Lung (tissue), 12 donors: ENCODE measurements around the gene CABP5. TPM values are rescaled to one million over a fixed set of nuclear protein-coding genes. Genes with fewer than 3 reads are reported as not detected.

Experiments
- ATAC-seq: fragments of 200-7000 bp; cut with Tn5 transposase; one replicate; pipeline ENCODE4 v1.9.1; 2020; ENCODE audit warnings: moderate number of reproducible peaks; ENCODE audit not compliant: insufficient read depth, low FRiP score
- DNase-seq, 3 donors: peaks; one replicate each; pipeline ENCODE4 v3.0.0-alpha.2; 2013 to 2017
- H3K27ac ChIP-seq, 2 donors: one replicate each; pipeline ENCODE4 v1.5.1; 2013; ENCODE audit warnings: mild to moderate bottlenecking in 2 of 2, moderate library complexity in 2 of 2, control low read depth in 1 of 2, inconsistent platforms in 1 of 2, low read depth in 1 of 2, low read length in 1 of 2
- H3K27me3 ChIP-seq, 3 donors: one replicate each; pipeline ENCODE4 v1.5.1; 2013; ENCODE audit warnings: low read length in 2 of 3; ENCODE audit not compliant: control insufficient read depth in 3 of 3, insufficient read depth in 3 of 3
- H3K36me3 ChIP-seq, 4 donors: one replicate each; pipeline ENCODE4 v1.5.1; 2013; ENCODE audit warnings: low read length in 4 of 4, mild to moderate bottlenecking in 1 of 4, moderate library complexity in 1 of 4; ENCODE audit not compliant: control insufficient read depth in 4 of 4, insufficient read depth in 4 of 4
- H3K4me1 ChIP-seq, 5 donors: one replicate each; pipeline ENCODE4 v1.5.1; 2013; ENCODE audit warnings: low read length in 5 of 5, mild to moderate bottlenecking in 2 of 5, moderate library complexity in 1 of 5; ENCODE audit not compliant: control insufficient read depth in 5 of 5, insufficient read depth in 5 of 5
- H3K4me3 ChIP-seq: one replicate; pipeline ENCODE4 v1.5.1; 2013; ENCODE audit warnings: mild to moderate bottlenecking, control low read depth, moderate library complexity
- H3K9ac ChIP-seq, 2 donors: one replicate each; pipeline ENCODE4 v1.5.1; 2013; ENCODE audit warnings: low read length in 2 of 2, control low read depth in 1 of 2; ENCODE audit not compliant: insufficient read depth in 1 of 2
- H3K9me3 ChIP-seq, 4 donors: one replicate each; pipeline ENCODE4 v1.5.1; 2013; ENCODE audit warnings: low read length in 3 of 4, mild to moderate bottlenecking in 1 of 4, moderate library complexity in 1 of 4; ENCODE audit not compliant: control insufficient read depth in 4 of 4, insufficient read depth in 3 of 4
- CTCF ChIP-seq: IDR thresholded peaks from 2 replicates; pipeline ENCODE4 v1.5.1; 2012; ENCODE audit warnings: mild to moderate bottlenecking; ENCODE audit errors: control extremely low read depth, extremely low read depth
- WGBS, 2 donors: extraction: QIAGEN DNeasy Blood & Tissue Kit; methylation state at CpG; one replicate each; pipeline ENCODE4 v1.1.7; 2013; 5-methylcytosine and 5-hydroxymethylcytosine counted together
- polyA plus RNA-seq, 2 donors: library from polyadenylated mRNA; stranded (reverse); fragments of 200-250 nt; gene quantifications; one replicate each; pipeline ENCODE4 v1.2.1, GENCODE V29; 2013
- total RNA-seq, 2 donors: library from RNA; depleted of rRNA in 1 of 2; stranded (reverse); fragments of >200 nt in 1 of 2; gene quantifications; one replicate each; pipeline ENCODE4 v1.2.1, GENCODE V29; 2014 to 2021
- donor health status: control.
- donor health status: control.
- donor health status: Bipolar disorder and iron deficiency.
- donor health status: healthy.
- donor health status: DM: yes; HTN: yes; CAD: no.

The CABP5 gene
- total and polyA plus RNA-seq, 4 donors: 0.07 to 0.14 TPM; not detected in 2

- no peaks in the 10 kb centered on the region for H3K4me1 ChIP-seq
- DNase-seq (no peak), ATAC-seq (no peak)
- peaks cover 0 to 7% (median 0%) of the 10 kb centered on the region in 4 donors for H3K9me3 ChIP-seq
- H3K27me3 ChIP-seq: no peaks in the 10 kb centered on the region
- peaks cover 0 to 14% (median 6%) of the 10 kb centered on the region in 4 donors for H3K36me3 ChIP-seq
- H3K27ac ChIP-seq: no peak overlapping the region
- TF ChIP-seq CTCF: no peak
- no peak overlapping the region for H3K9ac ChIP-seq
- WGBS, 2 donors: 77 to 84% methylated on average over 10 of the region's 10 CpGs
- no peak overlapping the region for H3K4me3 ChIP-seq
Observed at GRCh38 chr19:48051335-48052033, 7.6 kb upstream of the CABP5 start.

GRCh38 chr19:48044561-48044960 is 682 bp upstream of the CABP5 start:
- H3K4me3 ChIP-seq: no peak overlapping the region
- 78 to 83% methylated on average over 5 of the region's 5 CpGs for WGBS, 2 donors
- H3K9ac ChIP-seq: no peak overlapping the region
- peaks cover 0 to 3% (median 0%) of the 10 kb centered on the region in 3 donors for H3K27me3 ChIP-seq
- H3K27ac ChIP-seq: no peak overlapping the region
- ATAC-seq (no peak), DNase-seq (no peak)
- no peaks in the 10 kb centered on the region for H3K4me1 ChIP-seq
- peaks cover 0 to 4% (median 2%) of the 10 kb centered on the region in 4 donors for H3K36me3 ChIP-seq
- H3K9me3 ChIP-seq: peaks cover 0 to under 1% (median 0%) of the 10 kb centered on the region in 4 donors
- TF ChIP-seq CTCF: no peak

- 59 to 76% methylated on average over 2 of the region's 2 CpGs for WGBS, 2 donors
- H3K4me3 ChIP-seq: no peak overlapping the region
- peaks cover 0 to 3% (median 0%) of the 10 kb centered on the region in 3 donors for H3K27me3 ChIP-seq
- ATAC-seq: no peak
- no peak overlapping the region for H3K9ac ChIP-seq
- no peaks in the 10 kb centered on the region for H3K4me1 ChIP-seq
- TF ChIP-seq CTCF: no peak
- H3K9me3 ChIP-seq: peaks cover 0 to under 1% (median 0%) of the 10 kb centered on the region in 4 donors
- no peak overlapping the region for H3K27ac ChIP-seq
- no peak for DNase-seq
- H3K36me3 ChIP-seq: no peaks in the 10 kb centered on the region
Observed at GRCh38 chr19:48041877-48042580, 1.9 kb downstream of the CABP5 start.
